Measurements from ENCODE around the gene EEFSEC.

DNA sequence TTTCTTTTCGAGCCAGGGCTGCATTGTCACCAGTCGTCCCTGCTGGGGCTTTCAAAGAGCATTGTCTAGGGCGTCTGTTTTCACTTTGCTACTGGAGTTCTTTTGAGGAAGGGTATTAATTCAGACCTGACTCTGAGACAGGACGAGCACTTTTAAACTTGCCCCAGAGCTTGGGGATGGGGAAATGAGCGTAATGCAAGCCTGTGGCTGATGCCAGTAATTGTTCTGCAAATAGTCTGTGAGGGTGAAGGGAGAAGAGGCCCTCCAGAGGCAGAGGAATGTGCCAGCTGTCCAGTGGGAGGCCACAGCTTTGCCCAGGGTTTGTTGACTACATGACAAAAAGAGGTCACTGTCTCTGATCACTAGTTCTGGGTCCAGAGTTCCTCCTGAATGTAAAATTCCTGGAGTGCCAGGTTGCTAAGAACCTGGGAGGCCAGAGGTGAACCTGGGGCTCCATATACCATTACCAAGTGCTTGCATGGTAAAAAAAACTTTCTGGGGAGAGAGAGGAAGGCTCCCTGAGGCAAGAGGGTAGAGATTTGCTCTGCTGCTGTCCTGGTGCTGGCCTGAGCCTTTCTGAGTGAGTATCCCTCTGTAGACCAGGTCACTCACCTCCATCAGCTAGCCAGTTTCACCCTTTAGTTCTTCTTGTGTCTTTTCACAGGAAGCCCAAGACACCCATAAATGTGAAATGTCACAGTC lies 14.8 kb downstream of the EEFSEC start:
- TF ChIP-seq, protein P1, sequence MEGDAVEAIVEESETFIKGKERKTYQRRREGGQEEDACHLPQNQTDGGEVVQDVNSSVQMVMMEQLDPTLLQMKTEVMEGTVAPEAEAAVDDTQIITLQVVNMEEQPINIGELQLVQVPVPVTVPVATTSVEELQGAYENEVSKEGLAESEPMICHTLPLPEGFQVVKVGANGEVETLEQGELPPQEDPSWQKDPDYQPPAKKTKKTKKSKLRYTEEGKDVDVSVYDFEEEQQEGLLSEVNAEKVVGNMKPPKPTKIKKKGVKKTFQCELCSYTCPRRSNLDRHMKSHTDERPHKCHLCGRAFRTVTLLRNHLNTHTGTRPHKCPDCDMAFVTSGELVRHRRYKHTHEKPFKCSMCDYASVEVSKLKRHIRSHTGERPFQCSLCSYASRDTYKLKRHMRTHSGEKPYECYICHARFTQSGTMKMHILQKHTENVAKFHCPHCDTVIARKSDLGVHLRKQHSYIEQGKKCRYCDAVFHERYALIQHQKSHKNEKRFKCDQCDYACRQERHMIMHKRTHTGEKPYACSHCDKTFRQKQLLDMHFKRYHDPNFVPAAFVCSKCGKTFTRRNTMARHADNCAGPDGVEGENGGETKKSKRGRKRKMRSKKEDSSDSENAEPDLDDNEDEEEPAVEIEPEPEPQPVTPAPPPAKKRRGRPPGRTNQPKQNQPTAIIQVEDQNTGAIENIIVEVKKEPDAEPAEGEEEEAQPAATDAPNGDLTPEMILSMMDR (IDR thresholded peaks at IDR 0.05), result no peak
- TF ChIP-seq EZH2 (IDR thresholded peaks at IDR 0.05) (no peak), EZH2phosphoT487 (IDR thresholded peaks at IDR 0.05) (no peak)
